HepG2 (cell line): ENCODE results near the gene DUOXA2. TPM values are rescaled to one million over a fixed set of nuclear protein-coding genes. Genes with fewer than 3 reads are reported as not detected.

Experiments
- ATF7-NPFF ChIP-seq: sonication (generic); formaldehyde crosslinking; IDR thresholded peaks from 2 replicates; pipeline ENCODE4 v1.8.1; 2023; ENCODE audit warnings: mild to moderate bottlenecking, low read depth, missing genetic modification reagents, moderate library complexity
- CCDC6 ChIP-seq: sonication (generic); formaldehyde crosslinking; IDR thresholded peaks from 2 replicates; pipeline ENCODE4 v1.8.1; 2022; ENCODE audit warnings: mild to moderate bottlenecking, missing genetic modification reagents, moderate library complexity
- EP300 ChIP-seq, 3 experiments: sonication (generic) in 1 of 3; formaldehyde crosslinking in 1 of 3; IDR thresholded peaks; 2 replicates each; pipeline versions ENCODE4 v1.5.1 to v1.6.1; 2011 to 2020; ENCODE audit warnings: low read depth in 2 of 3, low read length in 2 of 3, borderline replicate concordance in 1 of 3, improper control_type of control experiment in 1 of 3, mild to moderate bottlenecking in 1 of 3, missing genetic modification reagents in 1 of 3, moderate library complexity in 1 of 3
- FOXA3 ChIP-seq: IDR thresholded peaks from 2 replicates; pipeline ENCODE4 v1.6.1; 2016; ENCODE audit warnings: missing genetic modification reagents, missing compliant biosample characterization
- KAT8 ChIP-seq: IDR thresholded peaks from 2 replicates; pipeline ENCODE4 v1.6.1; 2016; ENCODE audit warnings: missing genetic modification reagents, missing compliant biosample characterization
- KMT2B ChIP-seq: IDR thresholded peaks from 2 replicates; pipeline ENCODE4 v1.6.1; 2016; ENCODE audit warnings: missing genetic modification reagents, missing compliant biosample characterization
- PCBP1 ChIP-seq: fragments of 200-400 bp; formaldehyde crosslinking; IDR thresholded peaks from 2 replicates; pipeline ENCODE4 v1.6.1; 2017; ENCODE audit warnings: mild to moderate bottlenecking, low read depth, low read length, borderline replicate concordance
- TARDBP ChIP-seq: sonication (generic); formaldehyde crosslinking; IDR thresholded peaks from 2 replicates; pipeline ENCODE4 v1.8.0; 2022; ENCODE audit warnings: mild to moderate bottlenecking, missing genetic modification reagents
- TBP ChIP-seq: sonication (generic); formaldehyde crosslinking; IDR thresholded peaks from 2 replicates; pipeline ENCODE4 v1.5.0; 2020; ENCODE audit warnings: missing genetic modification reagents
- TMF1 ChIP-seq: sonication (generic); formaldehyde crosslinking; IDR thresholded peaks from 2 replicates; pipeline ENCODE4 v1.8.1; 2022; ENCODE audit warnings: low read depth, missing genetic modification reagents
- ZKSCAN8 ChIP-seq: IDR thresholded peaks from 2 replicates; pipeline ENCODE4 v1.6.1; 2016; ENCODE audit warnings: borderline replicate concordance, missing genetic modification reagents, missing compliant biosample characterization
- ZNF138 ChIP-seq: sonication (generic); formaldehyde crosslinking; IDR thresholded peaks from 2 replicates; pipeline ENCODE4 v1.5.0; 2020; ENCODE audit warnings: mild to moderate bottlenecking, low read depth, missing genetic modification reagents
- ZNF547 ChIP-seq: sonication (generic); formaldehyde crosslinking; IDR thresholded peaks from 2 replicates; pipeline ENCODE4 v1.5.1; 2020; ENCODE audit warnings: mild to moderate bottlenecking, missing genetic modification reagents
- ZNF614 ChIP-seq: IDR thresholded peaks from 2 replicates; pipeline ENCODE4 v1.6.1; 2018; ENCODE audit warnings: missing biosample characterization, missing genetic modification reagents, inconsistent platforms, borderline replicate concordance
- ZNF709 ChIP-seq: sonication (generic); formaldehyde crosslinking; IDR thresholded peaks from 2 replicates; pipeline ENCODE4 v1.5.0; 2020; ENCODE audit warnings: mild to moderate bottlenecking, missing genetic modification reagents
- polyA plus RNA-seq, 8 experiments: library from polyadenylated mRNA; depleted of rRNA in 3 of 8; stranded (reverse) in 7 of 8; unstranded in 1 of 8; fragments of >200 nt; fragmentation: Illumina TruSeq in 4 of 8; extraction: Trizol in 4 of 8; gene quantifications; 2 replicates each; pipeline versions ENCODE4 v1.2.1 to v1.2.3, GENCODE V29; 2011 to 2016; ENCODE audit warnings: low read depth in 4 of 8, missing spikeins in 1 of 8, mixed read lengths in 1 of 8; ENCODE audit not compliant: insufficient read depth in 1 of 8
- total RNA-seq, 5 experiments: library from RNA; depleted of rRNA; stranded (reverse); fragments of >200 nt; fragmentation: Illumina TruSeq; extraction: Trizol; gene quantifications; 2 replicates each; pipeline ENCODE4 v1.2.3, GENCODE V29; 2016; ENCODE audit warnings: low read depth in 1 of 5
- TF ChIP-seq, protein P1 (sequence below): sonication (generic); formaldehyde crosslinking; IDR thresholded peaks from 2 replicates; pipeline ENCODE4 v1.9.0; 2022; ENCODE audit warnings: missing genetic modification reagents, mild to moderate bottlenecking, borderline replicate concordance
- TF ChIP-seq, protein P2 (sequence below): sonication (generic); formaldehyde crosslinking; IDR thresholded peaks from 2 replicates; pipeline ENCODE4 v1.5.1; 2020; ENCODE audit warnings: mild to moderate bottlenecking, missing genetic modification reagents, moderate library complexity
- TF ChIP-seq, protein P3 (sequence below): sonication (generic); formaldehyde crosslinking; IDR thresholded peaks from 2 replicates; pipeline ENCODE4 v1.4.0; 2020; ENCODE audit warnings: missing genetic modification reagents, borderline replicate concordance
- TF ChIP-seq, protein P4 (sequence below): sonication (generic); formaldehyde crosslinking; IDR thresholded peaks from 2 replicates; pipeline ENCODE4 v1.8.1; 2023; ENCODE audit warnings: missing genetic modification reagents, inconsistent platforms, borderline replicate concordance

The DUOXA2 gene
- total and polyA plus RNA-seq, 2 of the 13 experiments (the other 11 are each of a cell fraction or from before 2014, with no cell fraction given): 0.32 TPM; not detected in 1

DNA sequence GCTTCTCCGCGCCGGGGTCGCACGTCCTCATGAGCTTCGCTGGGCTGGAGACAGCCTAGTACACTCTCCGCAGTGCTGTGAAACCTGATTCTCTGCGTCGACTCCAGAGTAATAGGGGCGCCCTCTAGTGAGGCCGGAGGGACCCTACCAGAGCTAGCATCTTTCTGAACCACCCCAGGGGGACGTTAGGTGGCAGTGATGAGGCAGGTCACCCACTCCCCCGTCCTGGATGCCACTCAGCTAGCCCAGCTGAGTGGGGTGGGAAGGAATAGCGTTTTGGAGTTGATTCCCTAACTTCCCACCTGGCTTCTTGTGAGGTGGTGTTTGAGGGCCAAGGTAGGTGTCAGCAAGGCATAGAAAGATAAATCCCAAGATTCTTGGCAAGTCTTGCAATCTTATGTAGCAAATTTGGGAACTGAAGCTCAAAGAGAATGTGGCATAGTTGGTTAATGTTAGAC, 4.0 kb downstream of the DUOXA2 start (continued):
- TF ChIP-seq ZNF709 (CRISPR knock-in tag) (0 out of 2 replicates have a peak, but pooled peaks have one; percentile 47), CCDC6 (CRISPR knock-in tag) (no peak), PCBP1 (no peak), TARDBP (CRISPR knock-in tag) (peak; percentile 74; the same call in 1 of the 2 replicates), ZKSCAN8 (CRISPR knock-in tag) (peak; percentile 61; the same call in 1 of the 2 replicates), TMF1 (CRISPR knock-in tag) (no peak), KAT8 (CRISPR knock-in tag) (peak; percentile 68; the same call in 1 of the 2 replicates), KMT2B (CRISPR knock-in tag) (peak; percentile 46; the same call in 1 of the 2 replicates), EP300 (IDR thresholded peaks at IDR 0.05; ENCODE audit: low read depth in 2 of 2, low read length in 2 of 2) (peak in 1 of 2 experiments; percentile 12; a peak in 1 of 4 replicates), EP300 (CRISPR knock-in tag; IDR thresholded peaks at IDR 0.05; ENCODE audit: borderline replicate concordance) (no peak), ATF7-NPFF (CRISPR knock-in tag) (no peak), ZNF547 (CRISPR knock-in tag) (0 out of 2 replicates have a peak, but pooled peaks have one; percentile 36), FOXA3 (CRISPR knock-in tag) (0 out of 2 replicates have a peak, but pooled peaks have one; percentile 28), TBP (CRISPR knock-in tag) (no peak), ZNF614 (CRISPR knock-in tag) (peak; percentile 65; the same call in 1 of the 2 replicates), ZNF138 (no peak)
- TF ChIP-seq, protein P1, sequence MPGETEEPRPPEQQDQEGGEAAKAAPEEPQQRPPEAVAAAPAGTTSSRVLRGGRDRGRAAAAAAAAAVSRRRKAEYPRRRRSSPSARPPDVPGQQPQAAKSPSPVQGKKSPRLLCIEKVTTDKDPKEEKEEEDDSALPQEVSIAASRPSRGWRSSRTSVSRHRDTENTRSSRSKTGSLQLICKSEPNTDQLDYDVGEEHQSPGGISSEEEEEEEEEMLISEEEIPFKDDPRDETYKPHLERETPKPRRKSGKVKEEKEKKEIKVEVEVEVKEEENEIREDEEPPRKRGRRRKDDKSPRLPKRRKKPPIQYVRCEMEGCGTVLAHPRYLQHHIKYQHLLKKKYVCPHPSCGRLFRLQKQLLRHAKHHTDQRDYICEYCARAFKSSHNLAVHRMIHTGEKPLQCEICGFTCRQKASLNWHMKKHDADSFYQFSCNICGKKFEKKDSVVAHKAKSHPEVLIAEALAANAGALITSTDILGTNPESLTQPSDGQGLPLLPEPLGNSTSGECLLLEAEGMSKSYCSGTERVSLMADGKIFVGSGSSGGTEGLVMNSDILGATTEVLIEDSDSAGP (CRISPR knock-in tag): peak; percentile 69
- TF ChIP-seq, protein P2, sequence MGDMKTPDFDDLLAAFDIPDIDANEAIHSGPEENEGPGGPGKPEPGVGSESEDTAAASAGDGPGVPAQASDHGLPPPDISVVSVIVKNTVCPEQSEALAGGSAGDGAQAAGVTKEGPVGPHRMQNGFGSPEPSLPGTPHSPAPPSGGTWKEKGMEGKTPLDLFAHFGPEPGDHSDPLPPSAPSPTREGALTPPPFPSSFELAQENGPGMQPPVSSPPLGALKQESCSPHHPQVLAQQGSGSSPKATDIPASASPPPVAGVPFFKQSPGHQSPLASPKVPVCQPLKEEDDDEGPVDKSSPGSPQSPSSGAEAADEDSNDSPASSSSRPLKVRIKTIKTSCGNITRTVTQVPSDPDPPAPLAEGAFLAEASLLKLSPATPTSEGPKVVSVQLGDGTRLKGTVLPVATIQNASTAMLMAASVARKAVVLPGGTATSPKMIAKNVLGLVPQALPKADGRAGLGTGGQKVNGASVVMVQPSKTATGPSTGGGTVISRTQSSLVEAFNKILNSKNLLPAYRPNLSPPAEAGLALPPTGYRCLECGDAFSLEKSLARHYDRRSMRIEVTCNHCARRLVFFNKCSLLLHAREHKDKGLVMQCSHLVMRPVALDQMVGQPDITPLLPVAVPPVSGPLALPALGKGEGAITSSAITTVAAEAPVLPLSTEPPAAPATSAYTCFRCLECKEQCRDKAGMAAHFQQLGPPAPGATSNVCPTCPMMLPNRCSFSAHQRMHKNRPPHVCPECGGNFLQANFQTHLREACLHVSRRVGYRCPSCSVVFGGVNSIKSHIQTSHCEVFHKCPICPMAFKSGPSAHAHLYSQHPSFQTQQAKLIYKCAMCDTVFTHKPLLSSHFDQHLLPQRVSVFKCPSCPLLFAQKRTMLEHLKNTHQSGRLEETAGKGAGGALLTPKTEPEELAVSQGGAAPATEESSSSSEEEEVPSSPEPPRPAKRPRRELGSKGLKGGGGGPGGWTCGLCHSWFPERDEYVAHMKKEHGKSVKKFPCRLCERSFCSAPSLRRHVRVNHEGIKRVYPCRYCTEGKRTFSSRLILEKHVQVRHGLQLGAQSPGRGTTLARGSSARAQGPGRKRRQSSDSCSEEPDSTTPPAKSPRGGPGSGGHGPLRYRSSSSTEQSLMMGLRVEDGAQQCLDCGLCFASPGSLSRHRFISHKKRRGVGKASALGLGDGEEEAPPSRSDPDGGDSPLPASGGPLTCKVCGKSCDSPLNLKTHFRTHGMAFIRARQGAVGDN (CRISPR knock-in tag): peak; percentile 63
- TF ChIP-seq, protein P3, sequence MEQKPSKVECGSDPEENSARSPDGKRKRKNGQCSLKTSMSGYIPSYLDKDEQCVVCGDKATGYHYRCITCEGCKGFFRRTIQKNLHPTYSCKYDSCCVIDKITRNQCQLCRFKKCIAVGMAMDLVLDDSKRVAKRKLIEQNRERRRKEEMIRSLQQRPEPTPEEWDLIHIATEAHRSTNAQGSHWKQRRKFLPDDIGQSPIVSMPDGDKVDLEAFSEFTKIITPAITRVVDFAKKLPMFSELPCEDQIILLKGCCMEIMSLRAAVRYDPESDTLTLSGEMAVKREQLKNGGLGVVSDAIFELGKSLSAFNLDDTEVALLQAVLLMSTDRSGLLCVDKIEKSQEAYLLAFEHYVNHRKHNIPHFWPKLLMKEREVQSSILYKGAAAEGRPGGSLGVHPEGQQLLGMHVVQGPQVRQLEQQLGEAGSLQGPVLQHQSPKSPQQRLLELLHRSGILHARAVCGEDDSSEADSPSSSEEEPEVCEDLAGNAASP: peak; percentile 27; the same call in 1 of the 2 replicates
- TF ChIP-seq, protein P4, sequence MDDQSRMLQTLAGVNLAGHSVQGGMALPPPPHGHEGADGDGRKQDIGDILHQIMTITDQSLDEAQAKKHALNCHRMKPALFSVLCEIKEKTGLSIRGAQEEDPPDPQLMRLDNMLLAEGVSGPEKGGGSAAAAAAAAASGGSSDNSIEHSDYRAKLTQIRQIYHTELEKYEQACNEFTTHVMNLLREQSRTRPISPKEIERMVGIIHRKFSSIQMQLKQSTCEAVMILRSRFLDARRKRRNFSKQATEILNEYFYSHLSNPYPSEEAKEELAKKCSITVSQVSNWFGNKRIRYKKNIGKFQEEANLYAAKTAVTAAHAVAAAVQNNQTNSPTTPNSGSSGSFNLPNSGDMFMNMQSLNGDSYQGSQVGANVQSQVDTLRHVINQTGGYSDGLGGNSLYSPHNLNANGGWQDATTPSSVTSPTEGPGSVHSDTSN: no peak
